Stomach (tissue), 4 donors: ENCODE results near the gene VPS37C.

Source experiments
- EP300 ChIP-seq: sonication (generic); formaldehyde crosslinking; IDR thresholded peaks from one replicate; pipeline ENCODE4 v1.6.1; 2017; ENCODE audit warnings: antibody characterized with exemption
- POLR2A ChIP-seq, 4 donors: fragments of 450-650 bp; IDR thresholded peaks; one replicate each; pipeline ENCODE4 v1.6.1; 2016; ENCODE audit warnings: antibody characterized with exemption in 4 of 4, control low read depth in 2 of 4, mild to moderate bottlenecking in 1 of 4, moderate library complexity in 1 of 4
- POLR2AphosphoS5 ChIP-seq, 3 donors: sonication (generic); formaldehyde crosslinking; IDR thresholded peaks; one replicate each; pipeline ENCODE4 v1.6.1; 2016; ENCODE audit warnings: antibody characterized with exemption in 3 of 3
- TF ChIP-seq, protein P1 (sequence below), 7 experiments: fragments of 450-650 bp in 4 of 7; fragments of 200-600 bp in 3 of 7; sonication (generic) in 3 of 7; IDR thresholded peaks; one replicate each; pipeline ENCODE4 v1.5.1; 2016 to 2019; ENCODE audit warnings: antibody characterized with exemption in 7 of 7, control low read depth in 2 of 7, mild to moderate bottlenecking in 1 of 7

DNA sequence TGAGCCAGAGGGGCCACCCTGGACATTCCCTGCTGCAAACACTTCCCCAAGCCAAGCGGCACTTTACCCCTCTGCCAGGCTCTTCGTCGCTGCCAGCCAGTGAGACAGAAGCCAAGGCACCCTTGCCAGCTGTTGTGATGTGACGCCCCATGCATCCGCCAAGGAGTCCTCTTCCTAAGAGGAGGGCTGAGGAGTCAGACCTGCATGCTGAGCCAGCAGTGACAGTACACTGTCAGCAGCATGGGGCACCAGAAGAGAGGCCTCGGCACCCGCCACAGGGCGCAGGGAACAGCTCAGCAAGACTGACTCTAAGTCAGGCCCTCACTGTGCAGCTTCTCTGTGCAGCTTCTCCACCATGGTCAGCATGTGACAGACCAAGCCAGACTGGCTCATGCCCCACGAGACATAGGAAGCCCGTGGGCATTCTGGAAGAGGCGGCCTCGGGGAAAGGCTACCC lies 26.4 kb downstream of the VPS37C start:
- TF ChIP-seq, protein P1, sequence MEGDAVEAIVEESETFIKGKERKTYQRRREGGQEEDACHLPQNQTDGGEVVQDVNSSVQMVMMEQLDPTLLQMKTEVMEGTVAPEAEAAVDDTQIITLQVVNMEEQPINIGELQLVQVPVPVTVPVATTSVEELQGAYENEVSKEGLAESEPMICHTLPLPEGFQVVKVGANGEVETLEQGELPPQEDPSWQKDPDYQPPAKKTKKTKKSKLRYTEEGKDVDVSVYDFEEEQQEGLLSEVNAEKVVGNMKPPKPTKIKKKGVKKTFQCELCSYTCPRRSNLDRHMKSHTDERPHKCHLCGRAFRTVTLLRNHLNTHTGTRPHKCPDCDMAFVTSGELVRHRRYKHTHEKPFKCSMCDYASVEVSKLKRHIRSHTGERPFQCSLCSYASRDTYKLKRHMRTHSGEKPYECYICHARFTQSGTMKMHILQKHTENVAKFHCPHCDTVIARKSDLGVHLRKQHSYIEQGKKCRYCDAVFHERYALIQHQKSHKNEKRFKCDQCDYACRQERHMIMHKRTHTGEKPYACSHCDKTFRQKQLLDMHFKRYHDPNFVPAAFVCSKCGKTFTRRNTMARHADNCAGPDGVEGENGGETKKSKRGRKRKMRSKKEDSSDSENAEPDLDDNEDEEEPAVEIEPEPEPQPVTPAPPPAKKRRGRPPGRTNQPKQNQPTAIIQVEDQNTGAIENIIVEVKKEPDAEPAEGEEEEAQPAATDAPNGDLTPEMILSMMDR (IDR thresholded peaks at IDR 0.05): no peak
- TF ChIP-seq POLR2A (IDR thresholded peaks at IDR 0.05): no peak
- TF ChIP-seq POLR2AphosphoS5 (IDR thresholded peaks at IDR 0.05): no peak
- no peak for TF ChIP-seq EP300
